ENCODE data around the gene S100A5. TPM values are rescaled to one million over a fixed set of nuclear protein-coding genes. Genes with fewer than 3 reads are reported as not detected.
"Not testable (repeated sequence)": the region's sequence is repeated elsewhere in the genome, so short reads cannot be mapped to it uniquely, and the experiment has no call there.

S100A5 gene, protein sequence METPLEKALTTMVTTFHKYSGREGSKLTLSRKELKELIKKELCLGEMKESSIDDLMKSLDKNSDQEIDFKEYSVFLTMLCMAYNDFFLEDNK
- total RNA-seq (not detected), polyA plus RNA-seq (not detected)
- long read RNA-seq, donor 1 = 0 reads
- long read RNA-seq, donor 2, partial matches to known transcripts = 0 of 1 reads
- long read RNA-seq, donor 2, other reads (novel, unspliced or antisense) = 1 of 1 reads

DNA sequence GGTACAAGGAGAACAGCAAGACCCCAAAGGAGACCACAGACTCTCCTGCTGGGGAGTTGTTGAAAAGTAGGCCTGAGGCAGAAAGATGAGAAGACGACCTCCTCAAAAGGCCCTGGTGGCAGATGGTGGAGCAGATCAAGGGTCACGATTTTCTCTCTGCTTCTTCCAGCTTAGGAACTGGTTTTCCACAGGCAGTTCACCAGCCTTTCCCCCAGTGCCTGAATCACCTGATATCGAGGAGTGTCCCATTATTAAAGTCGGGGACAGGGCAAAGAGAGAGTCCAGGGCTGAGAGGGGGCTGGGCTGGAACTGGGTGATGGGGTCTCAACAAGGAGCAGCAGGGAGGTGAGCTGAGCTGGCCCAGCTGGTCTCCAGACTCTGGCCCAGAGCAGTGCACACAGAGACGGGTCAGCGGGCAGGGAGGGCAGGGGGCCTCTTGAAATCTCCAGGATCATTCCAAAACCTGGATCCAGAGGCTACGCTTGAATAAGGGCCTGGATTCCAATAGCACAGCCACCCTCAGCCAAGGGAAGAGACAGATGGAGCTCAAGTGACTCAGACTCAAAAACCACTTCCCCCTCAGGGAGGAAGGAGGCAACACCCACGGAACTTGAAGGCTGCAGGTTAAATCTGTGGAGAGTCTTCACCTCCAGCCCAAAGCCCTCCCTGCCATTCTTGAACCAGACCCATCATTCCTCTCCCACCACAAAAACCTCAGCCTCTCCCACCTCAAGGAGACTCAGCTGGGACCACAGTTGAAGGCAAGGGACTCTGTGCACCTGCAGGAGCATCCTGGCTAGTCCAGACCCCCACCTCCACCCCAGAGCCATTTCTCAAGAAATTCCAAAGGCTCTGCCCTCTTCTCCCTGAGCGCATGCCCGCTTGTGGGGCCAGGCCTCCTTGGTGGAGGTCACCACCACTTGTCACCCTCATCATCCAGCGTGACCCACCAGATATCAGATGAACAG lies at the start of gene S100A5:
TSS of gene S100A5 (minus strand) at position 541 of the 968 bp plus-strand sequence. CDS start 743 bp downstream, outside the sequence.
- intact Hi-C loops (cut with DNase I) = no loop called here
- peak within 1 kb of the TSS in 1 of 2 donors; percentile 35 for H3K27ac ChIP-seq (ENCODE audit: low read depth in 1 of 2, low read length in 2 of 2)
- H3K36me3 ChIP-seq (ENCODE audit: control insufficient read depth in 1 of 2, insufficient read depth in 2 of 2, low read length in 1 of 2) = peaks cover 0 to 4% of the 10 kb centered on the region in 2 donors
- DNase-seq = peak in 1 of 2 donors; percentile 46
- no peaks in the 10 kb centered on the region for H3K27me3 ChIP-seq (ENCODE audit: control insufficient read depth in 1 of 2, insufficient read depth in 2 of 2, low read length in 1 of 2)
- H3K4me1 ChIP-seq (ENCODE audit: control insufficient read depth in 1 of 2, insufficient read depth in 2 of 2, low read length in 2 of 2) = no peaks in the 10 kb centered on the region
- ATAC-seq (ENCODE audit: low FRiP score) = no peak
- H3K4me3 ChIP-seq (ENCODE audit: low read length in 2 of 2) = no peak within 1 kb of the TSS
- H3K9me3 ChIP-seq (ENCODE audit: control insufficient read depth, low read length) = no peaks in the 10 kb centered on the region
- 85 to 87% methylated on average over 11 of the region's 11 CpGs for WGBS, 2 donors

DNA sequence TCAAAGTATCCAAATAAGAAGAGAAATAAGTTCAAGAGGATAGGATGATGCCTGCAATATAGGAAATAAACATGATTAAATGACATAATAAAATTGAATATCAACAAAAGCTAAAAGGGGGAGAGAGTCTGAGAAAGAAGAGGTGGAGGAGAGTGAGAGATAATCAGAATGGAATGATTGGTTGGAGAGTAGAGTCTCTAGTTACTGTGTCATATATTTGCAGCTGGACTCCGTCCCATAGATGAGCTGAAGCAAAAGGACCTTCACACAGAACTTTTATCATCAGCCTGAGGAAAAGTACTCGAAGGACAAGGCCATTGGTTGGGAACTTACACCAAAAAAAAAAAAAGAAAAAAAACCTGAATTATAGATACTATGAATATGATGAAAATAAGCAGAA lies 47.7 kb upstream of the S100A5 start:
- no peaks in the 10 kb centered on the region for H3K9me3 ChIP-seq (ENCODE audit: control insufficient read depth, low read length)
- no peak for ATAC-seq (ENCODE audit: low FRiP score)
- H3K27ac ChIP-seq (ENCODE audit: low read depth in 1 of 2, low read length in 2 of 2) = no peak overlapping the region
- 89 to 93% methylated on average over 2 of the region's 2 CpGs for WGBS, 2 donors
- no peak overlapping the region for H3K4me3 ChIP-seq (ENCODE audit: low read length in 2 of 2)
- H3K27me3 ChIP-seq (ENCODE audit: control insufficient read depth in 1 of 2, insufficient read depth in 2 of 2, low read length in 1 of 2) = no peaks in the 10 kb centered on the region
- H3K4me1 ChIP-seq (ENCODE audit: control insufficient read depth in 1 of 2, insufficient read depth in 2 of 2, low read length in 2 of 2) = no peaks in the 10 kb centered on the region
- DNase-seq = no peak
- intact Hi-C loops (cut with DNase I) = no loop called here
- no peaks in the 10 kb centered on the region for H3K36me3 ChIP-seq (ENCODE audit: control insufficient read depth in 1 of 2, insufficient read depth in 2 of 2, low read length in 1 of 2)

DNA sequence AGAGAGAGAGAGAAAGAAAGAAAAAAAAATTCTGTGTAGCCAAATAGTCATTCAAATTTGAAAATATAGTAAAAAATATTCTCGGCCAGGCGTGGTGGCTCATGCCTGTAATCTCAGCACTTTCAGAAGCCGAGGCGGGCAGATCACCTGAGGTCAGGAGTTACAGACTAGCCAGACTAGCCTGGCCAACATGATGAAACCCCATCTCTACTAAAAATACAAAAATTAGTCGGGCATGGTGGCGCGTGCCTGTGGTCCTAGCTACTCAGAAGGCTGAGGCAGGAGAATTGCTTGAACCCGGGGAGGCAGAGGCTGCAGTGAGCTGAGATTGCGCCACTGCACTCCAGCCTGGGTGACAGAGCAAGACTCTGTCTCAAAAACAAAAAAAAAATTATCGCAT lies 47.3 kb upstream of the S100A5 start:
- H3K36me3 ChIP-seq (ENCODE audit: control insufficient read depth in 1 of 2, insufficient read depth in 2 of 2, low read length in 1 of 2); H3K27me3 ChIP-seq (ENCODE audit: control insufficient read depth in 1 of 2, insufficient read depth in 2 of 2, low read length in 1 of 2); H3K9me3 ChIP-seq (ENCODE audit: control insufficient read depth, low read length); intact Hi-C loops (cut with DNase I); H3K4me1 ChIP-seq (ENCODE audit: control insufficient read depth in 1 of 2, insufficient read depth in 2 of 2, low read length in 2 of 2); ATAC-seq (ENCODE audit: low FRiP score); H3K27ac ChIP-seq (ENCODE audit: low read depth in 1 of 2, low read length in 2 of 2); DNase-seq; H3K4me3 ChIP-seq (ENCODE audit: low read length in 2 of 2): not testable (repeated sequence)
- WGBS, 2 donors = 94 to 97% methylated on average over 10 of the region's 10 CpGs

DNA sequence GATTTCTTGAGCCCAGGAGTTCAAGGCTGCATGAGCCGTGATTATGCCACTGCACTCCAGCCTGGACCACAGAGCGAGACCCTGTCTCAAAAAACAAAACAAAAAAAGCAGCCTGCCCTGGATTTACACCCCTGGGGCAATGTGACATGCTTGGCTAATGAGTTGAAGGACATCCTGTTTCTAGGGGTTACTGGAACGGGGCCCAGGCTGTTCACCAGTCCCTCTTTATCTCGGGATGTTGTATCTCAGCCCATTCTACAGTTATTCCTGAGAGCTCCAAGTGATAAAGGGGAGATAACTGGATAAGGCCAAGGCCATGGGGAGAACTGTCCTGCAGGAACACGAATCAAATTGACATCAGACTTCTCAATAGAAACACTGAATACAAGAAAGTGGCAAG lies 46.6 kb upstream of the S100A5 start:
- no peak for DNase-seq
- Histone ChIP-seq H3K4me1 (ENCODE audit: control insufficient read depth in 1 of 2, insufficient read depth in 2 of 2, low read length in 2 of 2) (no peaks in the 10 kb centered on the region), H3K9me3 (ENCODE audit: control insufficient read depth, low read length) (no peaks in the 10 kb centered on the region), H3K27me3 (ENCODE audit: control insufficient read depth in 1 of 2, insufficient read depth in 2 of 2, low read length in 1 of 2) (no peaks in the 10 kb centered on the region), H3K27ac (ENCODE audit: low read depth in 1 of 2, low read length in 2 of 2) (no peak overlapping the region), H3K4me3 (ENCODE audit: low read length in 2 of 2) (no peak overlapping the region), H3K36me3 (ENCODE audit: control insufficient read depth in 1 of 2, insufficient read depth in 2 of 2, low read length in 1 of 2) (no peaks in the 10 kb centered on the region)
- 69 to 78% methylated on average over 5 of the region's 5 CpGs for WGBS, 2 donors
- intact Hi-C loops (cut with DNase I) = no loop called here
- no peak for ATAC-seq (ENCODE audit: low FRiP score)

DNA sequence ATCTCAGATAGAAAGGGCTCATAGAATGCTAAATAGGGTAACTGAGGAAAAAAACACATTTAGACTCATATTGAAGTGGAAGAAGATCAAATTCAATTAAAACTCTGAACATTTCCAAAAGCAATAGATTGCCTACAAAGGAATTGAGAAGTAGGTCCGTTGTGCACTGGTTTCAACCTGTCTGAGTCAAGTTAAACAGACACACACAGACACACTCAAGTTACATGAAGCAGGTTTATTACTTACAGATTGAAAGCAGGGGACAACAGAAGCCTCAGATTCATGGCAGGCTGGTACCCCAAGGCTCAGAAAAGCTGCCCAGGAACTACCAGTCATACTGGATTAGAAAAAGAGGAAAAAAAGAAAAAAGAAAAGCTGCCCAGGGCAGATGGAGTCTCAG lies 45.6 kb upstream of the S100A5 start:
- Histone ChIP-seq H3K4me1 (ENCODE audit: control insufficient read depth in 1 of 2, insufficient read depth in 2 of 2, low read length in 2 of 2) (no peaks in the 10 kb centered on the region), H3K27me3 (ENCODE audit: control insufficient read depth in 1 of 2, insufficient read depth in 2 of 2, low read length in 1 of 2) (no peaks in the 10 kb centered on the region), H3K4me3 (ENCODE audit: low read length in 2 of 2) (no peak overlapping the region), H3K9me3 (ENCODE audit: control insufficient read depth, low read length) (no peaks in the 10 kb centered on the region), H3K36me3 (ENCODE audit: control insufficient read depth in 1 of 2, insufficient read depth in 2 of 2, low read length in 1 of 2) (no peaks in the 10 kb centered on the region), H3K27ac (ENCODE audit: low read depth in 1 of 2, low read length in 2 of 2) (no peak overlapping the region)
- ATAC-seq (ENCODE audit: low FRiP score) (no peak), DNase-seq (no peak)
- intact Hi-C loops (cut with DNase I) = no loop called here
- WGBS, 2 donors = 65 to 70% methylated on average over 1 of the region's 1 CpG

DNA sequence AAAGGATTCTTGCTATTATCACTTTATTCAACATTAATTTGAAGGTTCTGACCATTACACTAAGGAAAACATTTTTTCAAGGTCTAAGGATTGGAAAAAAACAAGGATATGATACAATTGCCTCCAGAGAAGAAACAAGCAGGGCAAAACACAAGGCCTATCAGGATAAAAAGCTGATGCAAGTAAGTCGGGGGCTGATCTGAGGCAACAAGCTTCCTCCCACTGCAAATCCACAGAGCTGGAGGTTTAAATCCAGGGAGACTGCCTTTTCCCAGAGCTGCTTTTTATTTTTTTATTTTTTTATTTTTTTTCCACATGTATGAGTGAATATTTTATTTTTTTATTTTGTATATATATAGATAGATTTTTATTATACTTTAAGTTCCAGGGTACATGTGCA lies 44.3 kb upstream of the S100A5 start:
- no peak overlapping the region for H3K4me3 ChIP-seq (ENCODE audit: low read length in 2 of 2)
- WGBS, 2 donors = 93% methylated on average over 1 of the region's 1 CpG
- no peak for DNase-seq
- no peak for ATAC-seq (ENCODE audit: low FRiP score)
- no peaks in the 10 kb centered on the region for H3K27me3 ChIP-seq (ENCODE audit: control insufficient read depth in 1 of 2, insufficient read depth in 2 of 2, low read length in 1 of 2)
- no peaks in the 10 kb centered on the region for H3K9me3 ChIP-seq (ENCODE audit: control insufficient read depth, low read length)
- no peak overlapping the region for H3K27ac ChIP-seq (ENCODE audit: low read depth in 1 of 2, low read length in 2 of 2)
- no peaks in the 10 kb centered on the region for H3K36me3 ChIP-seq (ENCODE audit: control insufficient read depth in 1 of 2, insufficient read depth in 2 of 2, low read length in 1 of 2)
- intact Hi-C loops (cut with DNase I) = no loop called here
- H3K4me1 ChIP-seq (ENCODE audit: control insufficient read depth in 1 of 2, insufficient read depth in 2 of 2, low read length in 2 of 2) = no peaks in the 10 kb centered on the region

DNA sequence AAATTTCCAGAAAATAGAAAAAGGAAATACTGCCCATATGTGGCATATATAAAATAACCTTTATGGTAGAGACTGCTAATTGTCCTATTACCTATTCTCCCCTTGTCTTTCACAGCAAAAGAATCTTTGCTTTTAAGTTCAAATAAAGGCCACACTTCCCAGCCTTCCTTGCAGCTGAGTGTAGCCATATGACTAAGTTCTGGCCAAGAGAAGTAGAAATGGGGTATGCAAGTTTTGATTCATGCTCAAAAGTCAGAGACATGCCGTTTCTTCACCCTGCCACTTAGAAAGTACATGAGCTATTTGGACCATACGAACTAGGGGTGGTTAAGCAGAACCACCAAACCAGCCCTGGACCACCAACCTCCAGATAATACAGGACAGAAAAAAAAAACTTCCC lies 43.2 kb upstream of the S100A5 start:
- Histone ChIP-seq H3K36me3 (ENCODE audit: control insufficient read depth in 1 of 2, insufficient read depth in 2 of 2, low read length in 1 of 2) (no peaks in the 10 kb centered on the region), H3K4me1 (ENCODE audit: control insufficient read depth in 1 of 2, insufficient read depth in 2 of 2, low read length in 2 of 2) (no peaks in the 10 kb centered on the region), H3K9me3 (ENCODE audit: control insufficient read depth, low read length) (no peaks in the 10 kb centered on the region), H3K27me3 (ENCODE audit: control insufficient read depth in 1 of 2, insufficient read depth in 2 of 2, low read length in 1 of 2) (no peaks in the 10 kb centered on the region), H3K27ac (ENCODE audit: low read depth in 1 of 2, low read length in 2 of 2) (no peak overlapping the region), H3K4me3 (ENCODE audit: low read length in 2 of 2) (no peak overlapping the region)
- no peak for ATAC-seq (ENCODE audit: low FRiP score)
- intact Hi-C loops (cut with DNase I) = no loop called here
- 65 to 73% methylated on average over 2 of the region's 2 CpGs for WGBS, 2 donors
- DNase-seq = no peak

DNA sequence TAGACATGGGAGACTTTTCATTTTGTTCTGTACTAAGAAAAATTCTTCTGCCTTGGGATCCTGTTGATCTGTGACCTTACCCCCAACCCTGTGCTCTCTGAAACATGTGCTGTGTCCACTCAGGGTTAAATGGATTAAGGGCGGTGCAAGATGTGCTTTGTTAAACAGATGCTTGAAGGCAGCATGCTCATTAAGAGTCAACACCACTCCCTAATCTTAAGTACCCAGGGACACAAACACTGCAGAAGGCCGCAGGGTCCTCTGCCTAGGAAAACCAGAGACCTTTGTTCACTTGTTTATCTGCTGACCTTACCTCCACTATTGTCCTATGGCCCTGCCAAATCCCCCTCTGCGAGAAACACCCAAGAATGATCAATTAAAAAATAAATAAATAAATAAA lies 42.8 kb upstream of the S100A5 start:
- H3K36me3 ChIP-seq (ENCODE audit: control insufficient read depth in 1 of 2, insufficient read depth in 2 of 2, low read length in 1 of 2); ATAC-seq (ENCODE audit: low FRiP score); H3K27ac ChIP-seq (ENCODE audit: low read depth in 1 of 2, low read length in 2 of 2); H3K9me3 ChIP-seq (ENCODE audit: control insufficient read depth, low read length); H3K4me1 ChIP-seq (ENCODE audit: control insufficient read depth in 1 of 2, insufficient read depth in 2 of 2, low read length in 2 of 2); DNase-seq; H3K4me3 ChIP-seq (ENCODE audit: low read length in 2 of 2); intact Hi-C loops (cut with DNase I); H3K27me3 ChIP-seq (ENCODE audit: control insufficient read depth in 1 of 2, insufficient read depth in 2 of 2, low read length in 1 of 2): not testable (repeated sequence)
- WGBS, 2 donors = 90 to 96% methylated on average over 3 of the region's 3 CpGs

DNA sequence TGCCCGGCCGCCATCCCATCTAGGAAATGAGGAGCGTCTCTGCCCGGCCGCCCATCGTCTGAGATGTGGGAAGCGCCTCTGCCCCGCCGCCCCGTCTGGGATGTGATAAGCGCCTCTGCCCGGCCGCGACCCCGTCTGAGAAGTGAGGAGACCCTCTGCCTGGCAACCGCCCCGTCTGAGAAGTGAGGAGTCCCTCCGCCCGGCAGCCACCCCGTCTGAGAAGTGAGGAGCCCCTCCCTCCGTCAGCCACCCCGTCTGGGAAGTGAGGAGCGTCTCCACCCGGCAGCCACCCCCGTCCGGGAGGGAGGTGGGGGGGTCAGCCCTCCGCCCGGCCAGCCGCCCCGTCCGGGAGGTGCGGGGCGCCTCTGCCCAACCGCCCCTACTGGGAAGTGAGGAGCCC lies 42.1 kb upstream of the S100A5 start:
- H3K4me1 ChIP-seq (ENCODE audit: control insufficient read depth in 1 of 2, insufficient read depth in 2 of 2, low read length in 2 of 2); H3K27me3 ChIP-seq (ENCODE audit: control insufficient read depth in 1 of 2, insufficient read depth in 2 of 2, low read length in 1 of 2); intact Hi-C loops (cut with DNase I); H3K36me3 ChIP-seq (ENCODE audit: control insufficient read depth in 1 of 2, insufficient read depth in 2 of 2, low read length in 1 of 2); DNase-seq; H3K27ac ChIP-seq (ENCODE audit: low read depth in 1 of 2, low read length in 2 of 2); H3K4me3 ChIP-seq (ENCODE audit: low read length in 2 of 2); ATAC-seq (ENCODE audit: low FRiP score); H3K9me3 ChIP-seq (ENCODE audit: control insufficient read depth, low read length): not testable (repeated sequence)
- WGBS, 2 donors = 93% methylated on average over 29 to 34 of the region's 34 CpGs
